GM19468 (cell line): ENCODE data around the gene ACSS1.

Experiments
- ATAC-seq: cut with Tn5 transposase; IDR thresholded peaks from one replicate; pipeline ENCODE4 v1.9.1; 2021; ENCODE audit warnings: mild to moderate bottlenecking, moderate library complexity, moderate number of reproducible peaks; ENCODE audit not compliant: unreplicated experiment; ENCODE audit errors: extremely low read depth

Gene ACSS1

GRCh38 chr20:24998121-24998520 lies 59.8 kb downstream of the ACSS1 start:
- no peak for ATAC-seq

DNA sequence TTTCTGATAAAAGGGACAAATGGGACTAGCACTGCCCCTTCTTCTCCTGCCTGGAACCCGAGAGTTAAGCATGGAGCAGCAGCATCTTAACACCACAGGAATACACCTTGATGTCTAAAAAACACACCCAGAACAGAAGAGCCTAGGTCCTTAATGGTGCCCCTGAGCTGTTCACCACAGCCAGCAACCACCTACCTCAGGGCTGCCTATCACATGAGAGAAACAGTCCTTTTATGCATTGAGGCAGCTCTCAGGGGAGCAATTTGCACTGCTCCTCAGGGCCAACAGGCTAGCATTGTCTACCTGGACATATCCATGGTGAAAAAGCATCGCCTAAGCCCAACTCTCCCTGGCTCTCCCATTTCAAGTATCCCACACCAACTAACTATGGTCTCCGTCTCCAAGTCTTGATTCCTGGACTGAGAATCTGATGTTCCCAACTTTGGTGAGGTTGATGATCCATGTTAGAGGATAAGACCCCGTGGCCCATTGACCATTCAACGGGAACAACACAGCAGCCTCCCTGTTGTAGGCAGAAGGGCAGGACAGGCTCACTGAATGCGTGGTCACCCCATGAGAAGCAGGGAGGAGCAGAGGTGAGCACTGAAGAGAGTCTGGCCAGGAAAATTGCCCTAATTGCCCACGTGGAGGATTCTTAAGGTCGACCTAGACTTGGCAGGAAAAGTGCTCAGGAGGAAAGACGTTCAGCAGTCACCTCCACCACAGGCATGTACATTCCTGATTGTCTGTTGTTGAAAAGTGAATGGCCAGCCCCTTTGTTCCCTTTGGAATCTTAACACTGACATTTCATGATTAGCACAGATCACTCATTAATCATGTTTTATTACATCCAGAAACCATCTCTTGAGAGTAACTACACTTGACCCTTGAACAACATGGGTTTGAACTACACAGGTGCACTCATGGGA lies 61.2 kb downstream of the ACSS1 start:
- no peak for ATAC-seq

GRCh38 chr20:24995741-24996448 lies 62.0 kb downstream of the ACSS1 start:
- ATAC-seq = no peak

- ATAC-seq = no peak
These were observed 63.2 kb downstream of the ACSS1 start for GRCh38 chr20:24994470-24995368.

DNA sequence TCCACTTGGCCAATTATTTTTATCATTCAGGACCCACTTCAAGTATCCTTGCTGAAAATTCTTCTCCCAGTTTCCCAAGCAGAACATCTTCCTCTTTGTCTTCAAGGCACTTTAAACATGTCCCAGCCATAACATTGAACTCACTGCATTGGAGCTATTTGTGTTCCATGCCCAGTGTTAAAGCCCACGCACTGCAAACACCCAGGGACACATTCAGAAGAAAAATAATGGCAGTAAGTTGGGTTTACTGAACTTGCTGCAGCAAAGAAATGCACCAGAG lies 63.8 kb downstream of the ACSS1 start:
- ATAC-seq = no peak

DNA sequence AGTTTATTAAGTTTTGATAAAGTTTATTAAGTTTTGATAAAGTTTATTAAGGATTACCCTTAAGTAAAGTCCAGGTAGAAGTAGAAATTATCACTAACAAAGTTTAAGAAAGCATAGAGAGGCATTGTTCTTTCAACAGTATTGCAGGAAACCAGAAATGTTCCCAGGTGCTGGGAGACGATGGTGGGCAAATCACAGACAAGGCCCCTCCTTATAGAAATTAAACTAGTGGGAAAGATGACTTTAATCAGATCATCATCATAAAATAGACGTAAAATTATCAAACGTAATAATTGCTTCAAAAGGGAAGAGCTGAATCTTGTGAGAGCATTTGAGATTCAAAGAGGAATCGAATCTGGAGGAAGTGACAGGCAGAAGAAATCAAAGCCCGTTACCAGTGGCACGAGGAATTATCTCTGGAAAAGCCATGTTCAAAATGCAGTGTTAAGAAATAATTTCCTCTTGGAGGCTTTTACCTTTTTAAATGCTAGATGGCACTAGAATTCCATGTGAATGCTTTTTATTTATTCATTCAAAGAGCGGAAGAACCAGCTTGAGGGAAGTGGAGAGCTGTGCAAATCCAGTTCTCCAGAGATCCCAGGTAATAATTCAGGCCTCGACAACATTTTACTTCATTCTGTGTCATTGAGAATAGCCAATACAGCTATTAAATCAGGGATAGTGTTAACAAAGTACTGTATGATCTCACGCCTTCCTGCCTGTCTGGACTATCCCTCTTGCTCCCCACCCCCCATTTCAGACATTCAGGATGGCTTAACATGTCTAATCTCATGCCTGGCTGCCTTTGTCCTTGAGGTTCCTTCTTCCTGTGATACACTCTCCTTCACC lies 64.4 kb downstream of the ACSS1 start:
- ATAC-seq = no peak

DNA sequence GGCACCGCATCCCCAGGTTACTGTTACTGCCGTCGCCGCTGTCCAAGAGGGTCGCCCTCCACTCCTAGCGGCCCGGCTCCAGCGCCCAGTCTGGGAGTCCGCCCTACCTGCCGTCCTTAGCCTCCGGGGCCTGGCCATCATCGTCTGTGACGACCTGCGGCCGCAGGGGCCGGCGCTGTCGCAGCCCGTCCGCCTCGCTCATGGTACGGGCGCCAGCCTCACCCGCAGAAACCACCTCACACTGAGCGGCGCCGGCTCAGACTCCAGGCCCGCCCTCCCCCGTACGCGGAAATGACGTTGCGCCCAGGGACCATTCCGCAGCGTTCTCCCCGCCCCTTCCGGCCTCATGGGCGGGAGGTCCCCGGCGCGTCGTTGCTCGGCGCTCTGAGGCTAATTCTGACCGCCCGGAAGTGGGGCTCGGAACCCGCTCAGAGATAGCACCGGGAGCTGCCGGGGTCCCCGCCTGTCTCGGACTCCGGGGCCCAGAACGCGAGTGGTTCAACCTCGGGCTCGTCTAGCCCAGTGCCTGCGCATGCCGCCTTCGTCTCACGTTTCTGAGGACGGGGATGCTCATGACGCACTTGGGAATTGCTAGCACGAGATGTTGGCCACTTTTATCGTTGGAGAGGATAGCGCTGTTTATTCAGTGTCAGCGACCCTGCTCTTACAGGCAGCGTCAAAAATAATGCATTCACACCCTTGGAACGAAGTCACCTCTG lies 65.3 kb downstream of the ACSS1 start, which contains the start of gene APMAP:
Gene APMAP (minus strand): TSS at position 265 of the 719 bp plus-strand sequence. CDS start 63 bp downstream, at position 202.
- peak; percentile 97 for ATAC-seq

DNA sequence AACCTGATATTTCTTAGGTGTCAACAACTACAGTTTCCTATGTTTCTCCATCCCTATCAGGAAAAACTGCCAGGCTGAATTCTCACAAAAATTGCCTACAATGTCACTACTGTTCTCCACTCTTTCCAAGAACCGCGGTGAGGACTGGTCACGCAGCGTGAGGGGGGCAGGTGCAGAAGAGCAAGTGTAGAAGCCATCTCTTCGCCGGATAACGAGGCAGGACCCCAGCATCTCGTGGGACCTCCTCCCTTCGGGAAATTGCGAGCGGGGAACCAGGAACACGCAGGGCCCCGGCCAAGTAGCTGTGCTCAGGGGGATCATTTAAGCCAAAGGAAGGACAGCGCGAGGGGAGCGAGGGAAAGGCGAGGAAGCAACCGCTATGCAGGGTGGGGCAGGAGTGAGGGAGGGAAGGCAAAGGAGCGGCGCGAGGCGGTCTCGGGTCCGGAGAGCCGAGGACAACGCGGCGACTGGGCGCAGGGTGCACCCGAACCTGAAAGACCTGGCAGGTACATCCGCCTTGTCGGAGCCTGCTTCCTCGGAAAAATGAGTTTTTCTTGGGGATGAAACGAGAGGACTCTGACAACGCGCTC lies 65.9 kb downstream of the ACSS1 start:
- no peak for ATAC-seq

DNA sequence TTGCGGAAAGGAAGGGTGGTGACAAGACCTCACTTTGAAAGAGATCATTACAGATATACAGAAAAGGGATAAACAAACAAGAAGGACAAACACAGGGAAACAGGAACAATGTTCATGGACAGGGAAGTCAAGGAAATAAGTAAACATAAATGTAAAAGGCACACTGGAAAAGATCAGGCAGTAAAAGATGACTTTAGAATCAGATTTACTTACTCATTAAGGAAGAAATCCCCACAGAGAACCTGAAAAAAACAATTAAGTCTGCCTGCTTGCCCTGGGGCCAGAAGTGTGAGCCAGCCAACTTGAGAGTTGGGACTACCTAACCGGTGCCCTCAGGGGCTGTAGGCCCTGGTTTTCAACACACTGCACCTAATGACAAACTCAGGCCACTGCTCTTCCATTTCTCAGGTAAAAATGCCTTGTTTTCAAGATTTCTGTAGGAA lies 67.1 kb downstream of the ACSS1 start:
- ATAC-seq = no peak

- no peak for ATAC-seq
These were observed 68.8 kb downstream of the ACSS1 start for GRCh38 chr20:24989162-24989561.

- ATAC-seq = no peak
These were observed 69.8 kb downstream of the ACSS1 start for GRCh38 chr20:24987873-24988835.

GRCh38 chr20:24987244-24987643 lies 70.7 kb downstream of the ACSS1 start:
- no peak for ATAC-seq

DNA sequence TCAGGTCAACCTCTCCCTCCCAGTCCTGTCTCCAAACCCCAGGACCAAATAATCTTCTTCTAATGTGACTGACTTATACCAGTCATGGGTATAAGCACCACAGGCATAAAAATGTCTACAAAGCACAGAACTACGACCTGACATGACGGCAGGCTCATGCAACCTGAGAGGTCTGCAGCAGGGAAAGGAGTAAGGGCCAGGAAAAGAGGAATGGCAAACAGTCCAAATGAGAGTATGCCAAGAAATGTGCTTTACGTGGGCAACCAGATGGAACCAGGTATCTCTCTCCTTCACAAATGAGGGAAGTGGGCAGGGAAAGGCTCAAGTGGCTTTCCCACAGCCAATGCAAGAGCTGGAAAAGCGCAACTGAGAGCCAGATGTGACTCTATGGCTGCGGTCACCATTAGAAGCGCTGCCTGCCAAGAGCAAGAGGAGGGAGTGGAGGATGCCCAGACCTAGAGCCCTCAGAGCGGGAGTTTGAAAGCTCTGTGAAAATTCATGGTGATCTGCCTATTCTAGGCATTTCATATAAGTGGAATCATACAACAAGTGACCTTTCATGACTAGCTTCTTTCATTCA lies 71.4 kb downstream of the ACSS1 start:
- ATAC-seq = no peak

DNA sequence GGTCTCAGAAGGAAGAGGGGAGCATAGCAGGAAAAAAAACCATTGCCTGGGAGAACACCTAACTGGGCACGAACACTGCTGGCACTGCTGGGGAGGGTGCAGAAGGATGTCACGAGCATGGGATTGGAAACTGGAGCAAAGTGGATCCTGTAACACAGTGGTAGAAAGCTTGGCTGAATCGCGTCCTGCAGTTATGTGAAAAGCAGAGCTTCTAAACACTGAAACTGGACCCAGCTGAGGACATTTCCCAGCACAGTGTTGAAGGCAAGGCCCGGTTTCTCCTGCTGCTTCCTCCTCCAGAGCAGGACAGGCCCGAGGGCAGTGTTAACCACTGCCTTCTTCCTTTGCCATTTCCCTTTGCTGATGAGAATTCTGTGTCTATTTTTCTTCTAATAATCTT lies 72.1 kb downstream of the ACSS1 start:
- no peak for ATAC-seq

GRCh38 chr20:24984961-24985640 lies 72.8 kb downstream of the ACSS1 start:
- ATAC-seq = no peak

- ATAC-seq = no peak
These were observed 74.0 kb downstream of the ACSS1 start for GRCh38 chr20:24983896-24984295.

DNA sequence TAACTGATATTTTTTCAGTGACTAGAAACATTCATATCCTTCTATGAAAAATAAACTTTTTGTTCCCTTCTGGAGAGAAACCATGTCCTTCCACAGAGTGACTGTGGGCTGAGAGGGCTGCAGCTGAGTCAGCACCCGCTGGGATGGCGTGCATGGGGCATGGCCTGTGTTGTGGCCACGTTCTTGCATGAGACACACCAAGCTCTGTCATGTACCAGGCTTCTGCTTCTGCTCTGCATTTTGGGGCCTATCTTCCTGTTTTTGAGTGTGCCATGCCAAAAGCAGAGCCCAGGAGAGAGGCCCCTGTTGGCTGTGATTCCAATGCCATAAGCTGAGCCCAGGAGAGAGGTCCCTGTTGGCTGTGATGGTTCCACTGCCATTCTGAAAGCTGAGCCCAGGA lies 76.1 kb downstream of the ACSS1 start:
- no peak for ATAC-seq
